Stimulated activated CD4-positive, alpha-beta T cell treated with anti-CD3 and anti-CD28 coated beads, Interleukin-2, amount 100 ng/mL, for 4 hours (primary cell): ENCODE results near the gene NXPH3.

Experiments
- DNase-seq: peaks from one replicate; pipeline ENCODE4 v3.0.0-alpha.2; 2020; ENCODE audit warnings: low read depth

NXPH3 gene

DNA sequence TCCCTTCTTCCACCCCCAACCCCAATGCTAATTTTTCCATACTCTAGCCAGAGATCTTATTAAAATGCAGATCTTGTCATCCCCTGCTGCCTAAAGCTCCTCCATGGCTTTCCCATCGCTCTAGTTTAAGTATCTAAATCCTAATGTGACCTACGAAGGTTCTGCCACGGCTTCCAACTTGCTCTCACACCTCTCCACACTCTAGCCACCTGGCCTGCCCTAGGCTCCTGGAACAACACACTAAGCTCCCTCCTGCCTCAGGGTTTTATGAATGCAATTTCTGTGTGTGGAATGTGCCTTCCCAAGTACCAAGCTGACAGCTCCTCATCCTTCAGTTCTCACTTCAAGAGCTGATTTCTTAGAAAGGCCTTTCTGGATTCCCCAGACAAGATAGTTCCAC is 16.6 kb downstream of the NXPH3 start:
- no peak for DNase-seq

DNA sequence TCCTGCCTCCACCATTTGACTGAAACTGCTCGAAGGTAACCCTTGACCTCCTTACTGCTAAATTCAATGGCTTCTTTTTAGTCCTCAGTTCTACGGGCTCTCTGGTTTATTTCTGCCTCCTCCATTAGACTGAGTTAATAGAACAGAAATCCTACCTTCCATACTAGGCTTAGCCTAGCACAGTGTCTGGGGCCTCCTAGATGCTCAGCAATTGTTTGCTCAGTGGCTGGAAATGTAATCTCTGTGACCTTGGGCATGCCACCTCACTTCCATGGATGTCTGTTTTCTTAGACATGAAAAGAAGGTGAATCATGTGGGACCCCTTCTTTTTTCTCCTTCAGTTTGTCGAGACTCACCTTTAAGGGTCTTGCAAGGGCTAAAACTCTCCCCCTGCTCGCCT is 19.7 kb downstream of the NXPH3 start:
- DNase-seq = no peak

DNA sequence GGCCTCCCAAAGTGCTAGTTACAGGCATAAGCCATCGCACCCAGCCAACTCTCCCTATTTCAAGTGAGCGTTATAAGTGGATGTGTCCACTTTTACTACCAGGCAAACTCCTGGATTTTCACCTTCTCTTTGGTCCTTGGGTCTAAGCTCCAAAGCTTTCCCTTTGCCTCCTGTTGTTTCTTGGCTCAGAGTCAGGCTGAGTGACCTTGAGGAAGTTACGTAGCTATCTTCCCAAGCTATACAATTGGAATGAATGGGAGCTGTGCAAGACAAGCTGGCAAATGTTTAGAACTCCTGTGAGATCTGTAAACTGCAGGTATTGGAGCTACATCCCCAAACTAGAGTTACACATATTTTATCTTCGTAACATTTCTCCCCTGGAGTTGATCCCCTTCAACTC is 20.3 kb downstream of the NXPH3 start:
- DNase-seq = no peak

- no peak for DNase-seq
These were observed 21.1 kb downstream of the NXPH3 start for GRCh38 chr17:49596613-49597244.

- DNase-seq = no peak
These were observed 21.8 kb downstream of the NXPH3 start for GRCh38 chr17:49597436-49597835.

GRCh38 chr17:49597928-49598655 is 22.4 kb downstream of the NXPH3 start:
- DNase-seq = no peak

- DNase-seq = no peak
These were observed 23.2 kb downstream of the NXPH3 start for GRCh38 chr17:49598918-49599317.

- DNase-seq = no peak
These were observed 25.3 kb downstream of the NXPH3 start for GRCh38 chr17:49600949-49601348.

DNA sequence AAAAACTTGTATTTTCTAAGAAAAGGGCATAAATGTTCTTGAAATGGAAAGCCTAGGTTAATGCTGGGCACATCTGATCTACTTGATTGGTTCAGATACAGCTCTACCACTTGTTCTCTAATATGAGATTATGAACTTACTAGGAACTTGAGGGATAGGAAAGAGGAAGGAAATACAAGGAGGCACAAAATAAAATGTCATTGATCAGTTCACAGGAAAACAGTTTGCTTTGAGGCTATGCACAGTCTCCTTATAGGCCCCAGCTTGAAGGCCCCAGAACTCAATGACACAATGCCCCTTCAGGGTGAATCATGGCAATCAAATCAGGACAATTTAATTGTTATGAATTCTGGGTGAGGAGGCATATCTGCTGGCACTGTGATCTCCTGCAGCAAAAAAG is 27.1 kb downstream of the NXPH3 start:
- DNase-seq = no peak

DNA sequence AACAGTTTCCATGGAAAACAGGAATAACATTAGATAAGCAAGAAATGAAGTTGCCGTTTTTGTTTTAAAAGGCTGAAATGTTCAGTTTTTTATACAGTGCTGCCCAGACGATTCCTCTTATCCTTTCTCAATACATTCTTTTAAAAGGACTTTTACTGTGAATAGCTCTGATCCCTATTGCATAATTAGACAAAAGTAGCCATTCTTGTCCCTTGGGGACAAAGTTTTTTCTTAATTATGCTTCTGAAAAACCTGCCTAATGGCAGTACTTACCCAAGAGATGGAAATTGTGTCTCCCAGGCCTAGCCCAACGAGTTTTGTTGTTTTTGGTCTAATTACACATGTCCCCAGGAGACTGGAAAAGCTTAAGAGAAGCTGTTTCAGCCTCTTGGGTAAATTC is 27.6 kb downstream of the NXPH3 start:
- DNase-seq = no peak

DNA sequence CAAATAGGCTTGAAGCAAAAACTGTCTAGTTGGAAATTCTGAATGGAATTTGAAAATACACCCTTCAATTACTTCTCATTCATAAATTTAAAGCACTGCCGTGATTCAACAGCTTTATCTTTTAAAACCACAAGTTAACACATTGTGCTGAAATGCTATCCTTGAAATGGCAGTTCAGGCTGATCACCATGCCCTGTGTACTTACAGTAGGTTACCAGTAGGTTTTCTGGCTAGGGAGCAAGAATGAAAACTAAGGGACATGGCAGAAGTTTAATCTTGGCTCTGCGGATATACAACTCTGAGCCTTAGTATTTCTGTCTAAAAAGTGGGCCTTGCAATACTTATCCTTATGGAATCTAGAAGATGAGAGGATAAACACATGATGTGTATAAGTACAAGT is 28.0 kb downstream of the NXPH3 start:
- DNase-seq = no peak

- DNase-seq = no peak
These were observed 28.7 kb downstream of the NXPH3 start for GRCh38 chr17:49604314-49604869.

DNA sequence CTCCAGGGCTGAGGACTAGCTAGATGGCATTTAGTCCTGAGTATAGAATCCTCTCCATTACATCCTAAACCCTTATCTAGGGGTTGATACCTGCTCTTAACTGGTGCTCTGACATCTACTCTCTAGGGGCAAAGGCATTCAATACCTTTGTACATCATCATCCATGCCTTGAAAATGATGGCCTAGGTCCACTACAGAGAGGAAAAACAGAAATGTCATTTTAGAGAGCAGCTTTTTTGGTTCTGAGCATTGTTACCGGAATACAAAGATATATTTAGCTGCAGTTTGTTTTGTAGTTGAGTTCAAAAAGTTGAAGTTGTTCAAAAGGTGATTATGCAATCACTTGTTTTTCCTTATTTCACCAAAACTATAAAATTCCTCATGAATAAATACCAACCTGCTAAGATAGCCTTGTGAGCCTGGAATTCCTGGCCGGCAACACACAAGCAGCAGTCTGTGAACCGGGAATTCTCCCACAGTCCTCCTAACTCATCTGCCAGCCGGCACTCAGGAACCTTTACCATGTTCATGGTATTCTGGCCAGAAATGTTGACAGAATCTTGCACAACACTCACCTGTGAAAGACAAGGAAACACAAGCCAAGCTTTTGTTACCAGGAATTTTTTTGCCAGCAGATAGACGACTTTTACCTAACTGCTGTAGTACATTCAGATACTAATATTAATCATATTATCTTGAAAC is 35.4 kb downstream of the NXPH3 start:
- DNase-seq = no peak

DNA sequence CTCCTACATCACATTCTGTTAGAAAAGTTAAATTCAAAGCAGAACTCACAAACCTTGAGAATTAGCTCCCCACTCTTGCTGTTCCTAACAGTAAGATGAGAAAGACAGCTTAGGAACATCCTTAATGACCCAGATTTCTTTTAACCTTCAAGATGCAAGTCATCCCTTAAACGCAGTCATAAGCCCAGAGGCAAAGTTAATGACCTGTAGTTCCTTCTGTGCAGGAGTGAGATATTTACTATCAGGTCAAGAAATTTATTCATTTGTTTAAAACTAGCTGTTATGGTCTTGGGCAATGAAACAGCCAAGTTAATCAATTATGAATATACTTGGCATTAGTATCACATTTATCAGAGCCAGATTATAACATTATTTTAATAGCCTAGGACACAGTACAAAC is 37.1 kb downstream of the NXPH3 start:
- no peak for DNase-seq

DNA sequence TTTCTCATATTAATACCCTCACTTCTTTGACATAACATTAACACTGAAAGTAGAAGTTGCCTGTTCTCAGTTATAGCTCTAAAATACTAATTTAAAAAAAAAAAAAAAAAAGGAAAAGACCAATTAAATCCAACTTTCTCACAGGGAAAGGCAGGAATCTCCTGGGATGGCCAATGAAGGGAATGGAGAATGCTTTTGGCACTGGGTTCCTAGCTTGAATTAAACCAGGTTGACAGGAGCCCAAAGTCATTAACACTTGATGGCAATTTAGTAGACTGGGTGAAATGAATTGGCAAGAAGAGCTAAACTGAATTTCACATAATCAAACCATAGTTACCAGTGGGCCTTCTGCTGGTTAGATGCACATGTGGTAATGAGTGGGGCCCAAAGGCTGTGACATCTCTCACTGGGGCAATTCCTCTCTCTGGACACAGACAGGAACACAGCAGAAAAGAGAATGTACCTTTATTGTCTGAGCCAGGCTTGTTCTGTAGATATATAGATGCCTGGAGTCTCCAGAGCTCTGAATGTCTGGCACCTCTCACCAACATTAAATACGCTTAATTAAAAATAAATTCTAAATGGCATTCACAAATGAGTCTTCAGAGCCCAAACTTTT is 37.6 kb downstream of the NXPH3 start:
- DNase-seq = no peak

- DNase-seq = no peak
These were observed 40.4 kb downstream of the NXPH3 start for GRCh38 chr17:49616086-49616485.

GRCh38 chr17:49616601-49617131 is 41.0 kb downstream of the NXPH3 start:
- no peak for DNase-seq

DNA sequence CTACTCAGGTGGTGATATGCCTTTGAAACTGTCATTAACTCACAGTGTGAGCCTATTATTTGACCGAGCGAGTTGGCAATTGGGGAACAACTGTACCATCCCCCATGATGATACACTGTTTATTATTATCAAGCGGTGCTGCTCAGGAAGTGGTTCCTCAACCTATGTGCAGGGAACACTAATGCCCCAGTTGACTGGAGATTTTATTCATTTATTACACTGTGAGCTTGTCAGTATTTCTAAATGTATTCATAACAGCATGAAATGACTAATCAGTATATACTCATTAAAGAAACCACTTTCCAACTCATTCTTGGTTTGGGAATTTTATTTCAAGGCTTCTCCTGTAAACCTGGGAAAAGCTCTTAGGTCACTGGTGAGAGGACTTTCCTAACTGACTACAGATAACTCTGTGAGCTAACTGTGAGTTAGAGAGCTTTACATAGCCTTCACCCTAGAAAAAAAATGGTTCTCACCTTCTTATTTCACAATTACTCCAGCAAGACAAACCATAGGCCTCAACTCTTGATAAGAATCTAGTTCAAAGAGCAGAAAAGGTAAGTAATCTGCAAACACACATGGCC is 42.4 kb downstream of the NXPH3 start:
- DNase-seq = no peak

DNA sequence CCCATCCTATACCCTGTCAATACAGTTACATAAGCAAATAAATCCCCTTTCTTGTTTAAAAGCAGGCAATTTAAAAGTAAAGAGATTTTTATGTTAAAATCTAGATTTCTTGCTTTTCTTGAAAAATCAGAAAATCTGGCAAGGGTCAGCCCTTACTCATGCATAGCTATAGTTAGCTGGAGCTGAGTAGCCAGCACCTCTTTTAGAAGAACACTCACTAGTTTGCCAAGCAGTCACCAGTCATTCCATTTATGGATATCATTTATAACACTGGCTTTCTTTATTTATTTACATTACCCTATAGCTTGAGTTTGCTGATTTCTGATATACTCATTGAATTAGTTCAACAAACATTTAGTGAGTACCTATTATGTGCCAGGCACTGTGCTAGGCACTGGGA is 45.7 kb downstream of the NXPH3 start:
- no peak for DNase-seq

DNA sequence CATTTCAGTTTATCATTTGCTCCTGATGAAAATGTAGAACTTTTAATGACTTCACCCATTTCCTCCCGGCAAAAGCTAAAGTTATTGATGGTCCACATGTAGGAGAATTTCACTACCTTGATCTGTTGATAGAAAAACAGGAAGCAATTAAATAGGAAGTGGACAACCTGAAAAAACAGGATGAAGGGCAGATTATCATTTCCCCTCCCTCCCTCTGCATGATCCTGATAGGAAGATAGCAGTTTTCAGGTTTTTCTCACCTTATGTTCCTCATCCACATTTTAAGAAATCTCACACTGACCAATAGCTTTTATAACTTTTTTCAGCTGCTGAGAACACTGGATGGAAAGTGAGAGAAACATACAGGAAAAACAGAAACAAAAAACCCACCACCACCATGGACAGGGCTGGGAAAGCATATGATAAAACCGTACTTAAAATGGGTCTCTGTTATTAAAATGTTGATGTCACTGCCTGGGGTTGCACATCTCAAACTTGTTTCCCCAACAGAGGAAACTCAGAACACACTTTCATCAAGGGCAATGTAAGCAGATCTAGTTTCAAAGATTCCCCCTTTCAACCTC is 46.4 kb downstream of the NXPH3 start:
- DNase-seq = no peak

GRCh38 chr17:49624896-49625295 is 49.2 kb downstream of the NXPH3 start:
- no peak for DNase-seq

- DNase-seq = no peak
These were observed 53.8 kb downstream of the NXPH3 start for GRCh38 chr17:49629447-49629846.
